Gastroesophageal sphincter (tissue), 4 donors: ENCODE measurements around the gene GLE1. TPM values are rescaled to one million over a fixed set of nuclear protein-coding genes. Genes with fewer than 3 reads are reported as not detected.

Experiments
- ATAC-seq: fragments of 150-250 bp; one replicate; pipeline ENCODE4 v1.9.1; 2016; ENCODE audit warnings: mild to moderate bottlenecking, moderate library complexity
- H3K27ac ChIP-seq, 4 donors: fragments of 200-600 bp; sonication (generic) in 3 of 4; 1 replicate in 3 of 4; 2 replicates in 1 of 4; pipeline ENCODE4 v1.5.1; 2016 to 2019
- H3K27me3 ChIP-seq: fragments of 200-600 bp; sonication (generic); one replicate; pipeline ENCODE4 v1.5.1; 2019
- H3K36me3 ChIP-seq, 2 donors: fragments of 200-600 bp; sonication (generic); one replicate each; pipeline ENCODE4 v1.5.1; 2019; ENCODE audit warnings: control low read depth in 1 of 2
- H3K4me1 ChIP-seq, 3 donors: fragments of 200-600 bp; sonication (generic); 1 replicate in 2 of 3; 2 replicates in 1 of 3; pipeline ENCODE4 v1.5.1; 2016 to 2019; ENCODE audit warnings: control low read depth in 2 of 3
- H3K4me3 ChIP-seq, 2 donors: fragments of 200-600 bp; sonication (generic); one replicate each; pipeline ENCODE4 v1.5.1; 2019; ENCODE audit warnings: mild to moderate bottlenecking in 1 of 2, moderate library complexity in 1 of 2
- H3K9me3 ChIP-seq, 3 donors: fragments of 200-600 bp; sonication (generic); one replicate each; pipeline ENCODE4 v1.5.1; 2017 to 2019; ENCODE audit warnings: control low read depth in 2 of 3
- EP300 ChIP-seq: sonication (generic); formaldehyde crosslinking; IDR thresholded peaks from one replicate; pipeline ENCODE4 v1.6.1; 2017; ENCODE audit warnings: antibody characterized with exemption, mild to moderate bottlenecking
- POLR2A ChIP-seq, 2 donors: fragments of 450-650 bp; IDR thresholded peaks; one replicate each; pipeline ENCODE4 v1.6.1; 2017; ENCODE audit warnings: antibody characterized with exemption in 2 of 2, mild to moderate bottlenecking in 2 of 2, moderate library complexity in 1 of 2
- POLR2AphosphoS5 ChIP-seq: sonication (generic); formaldehyde crosslinking; IDR thresholded peaks from one replicate; pipeline ENCODE4 v1.6.1; 2017; ENCODE audit warnings: antibody characterized with exemption
- WGBS, 2 donors: methylation state at CpG; one replicate each; pipeline ENCODE4 v1.1.5; 2018; ENCODE audit warnings: low coverage in 1 of 2; 5-methylcytosine and 5-hydroxymethylcytosine counted together
- total RNA-seq, 4 donors: library from RNA; depleted of rRNA; stranded (reverse); fragments of >200 nt; gene quantifications; one replicate each; pipeline ENCODE4 v1.1.0, GENCODE V29; 2016
- TF ChIP-seq, protein P1 (sequence below), 4 experiments: fragments of 200-600 bp in 2 of 4; fragments of 450-650 bp in 2 of 4; sonication (generic) in 1 of 4; IDR thresholded peaks; one replicate each; pipeline ENCODE4 v1.5.1; 2017 to 2019; ENCODE audit warnings: antibody characterized with exemption in 4 of 4, mild to moderate bottlenecking in 2 of 4, moderate library complexity in 2 of 4

Gene GLE1
- total RNA-seq, 4 donors from 2014 or later = 18.7 to 32.4 (median 26.9) TPM

DNA sequence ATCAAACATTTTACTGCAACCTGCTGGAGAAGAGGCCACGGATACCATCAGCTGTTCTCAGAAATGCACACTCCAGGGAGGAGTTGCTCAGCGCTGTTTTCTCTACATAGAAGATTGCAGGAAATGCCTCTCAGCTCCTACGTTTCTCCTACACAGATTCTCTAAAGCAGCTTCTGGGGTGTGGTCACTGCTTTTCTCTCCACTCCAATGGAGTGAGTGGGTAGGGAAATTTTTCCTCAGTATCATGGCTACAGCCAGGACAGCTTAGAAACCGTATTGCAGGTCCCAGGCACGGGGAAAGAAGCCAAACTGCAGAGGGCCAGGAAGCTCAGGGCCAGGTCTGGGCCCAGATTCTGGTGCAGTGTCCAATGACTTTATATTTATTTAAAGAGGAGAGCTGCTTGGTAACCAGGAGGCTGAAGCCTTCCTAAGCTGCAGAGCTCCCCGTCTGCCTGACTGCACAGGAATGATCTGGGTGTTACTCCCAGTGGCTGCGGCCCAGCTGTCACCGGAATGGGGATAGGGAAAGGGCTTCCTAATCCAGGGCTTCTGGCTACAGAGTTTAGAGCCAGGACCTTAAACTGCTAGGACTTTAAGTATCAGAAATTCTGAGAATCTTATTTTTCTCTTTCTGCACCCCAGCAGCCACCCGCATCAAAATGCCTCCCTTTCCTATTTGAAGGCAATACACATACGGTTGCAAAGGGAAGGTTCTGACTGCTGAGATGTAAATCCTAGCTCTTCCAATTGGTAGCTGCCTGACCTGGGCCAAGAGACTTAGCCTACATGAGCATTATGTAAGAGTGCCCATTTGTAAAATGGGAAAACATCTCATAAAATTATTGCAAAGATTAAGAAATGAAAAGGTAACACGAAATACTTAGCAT, 46.5 kb downstream of the GLE1 start:
- peak overlapping the region in 1 of 2 donors; percentile 87 for H3K4me3 ChIP-seq
- ATAC-seq = no peak
- TF ChIP-seq, protein P1, sequence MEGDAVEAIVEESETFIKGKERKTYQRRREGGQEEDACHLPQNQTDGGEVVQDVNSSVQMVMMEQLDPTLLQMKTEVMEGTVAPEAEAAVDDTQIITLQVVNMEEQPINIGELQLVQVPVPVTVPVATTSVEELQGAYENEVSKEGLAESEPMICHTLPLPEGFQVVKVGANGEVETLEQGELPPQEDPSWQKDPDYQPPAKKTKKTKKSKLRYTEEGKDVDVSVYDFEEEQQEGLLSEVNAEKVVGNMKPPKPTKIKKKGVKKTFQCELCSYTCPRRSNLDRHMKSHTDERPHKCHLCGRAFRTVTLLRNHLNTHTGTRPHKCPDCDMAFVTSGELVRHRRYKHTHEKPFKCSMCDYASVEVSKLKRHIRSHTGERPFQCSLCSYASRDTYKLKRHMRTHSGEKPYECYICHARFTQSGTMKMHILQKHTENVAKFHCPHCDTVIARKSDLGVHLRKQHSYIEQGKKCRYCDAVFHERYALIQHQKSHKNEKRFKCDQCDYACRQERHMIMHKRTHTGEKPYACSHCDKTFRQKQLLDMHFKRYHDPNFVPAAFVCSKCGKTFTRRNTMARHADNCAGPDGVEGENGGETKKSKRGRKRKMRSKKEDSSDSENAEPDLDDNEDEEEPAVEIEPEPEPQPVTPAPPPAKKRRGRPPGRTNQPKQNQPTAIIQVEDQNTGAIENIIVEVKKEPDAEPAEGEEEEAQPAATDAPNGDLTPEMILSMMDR (IDR thresholded peaks at IDR 0.05) = no peak
- TF ChIP-seq POLR2A (IDR thresholded peaks at IDR 0.05) = no peak
- WGBS, 2 donors = 0 to 8% methylated on average over 1 to 6 of the region's 11 CpGs
- no peaks in the 10 kb centered on the region for H3K36me3 ChIP-seq
- H3K4me1 ChIP-seq = peaks cover 18 to 61% (median 34%) of the 10 kb centered on the region in 3 donors
- H3K9me3 ChIP-seq = no peaks in the 10 kb centered on the region
- peak overlapping the region; percentile 97 to 100 (median 98) for H3K27ac ChIP-seq
- no peaks in the 10 kb centered on the region for H3K27me3 ChIP-seq

DNA sequence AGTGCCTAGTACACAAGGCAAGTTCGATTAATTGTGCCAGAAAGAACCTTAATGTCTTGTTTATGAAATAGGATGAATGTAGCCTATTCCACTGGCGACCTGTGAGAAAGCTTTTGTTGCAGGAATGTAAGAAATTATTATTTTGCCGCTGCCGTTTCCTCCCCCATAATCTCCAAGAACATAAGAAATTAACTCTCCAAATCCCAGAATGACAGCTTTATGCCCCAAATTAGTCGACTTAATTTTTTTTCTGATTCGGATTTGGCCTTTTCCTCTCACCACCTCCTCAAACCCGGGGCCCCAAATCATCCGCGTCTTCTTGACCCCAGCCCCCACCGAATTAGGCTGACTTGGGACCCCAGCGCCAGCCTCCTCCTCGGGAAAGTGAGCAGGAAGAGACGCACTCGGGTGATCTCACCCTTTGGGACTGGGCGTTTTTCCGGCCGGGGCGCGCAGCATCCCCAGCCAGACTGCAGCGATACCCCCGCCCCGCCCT, 47.2 kb downstream of the GLE1 start:
- 3 to 4% methylated on average over 4 to 13 of the region's 22 CpGs for WGBS, 2 donors
- peak overlapping the region; percentile 65 to 87 for H3K4me3 ChIP-seq
- H3K4me1 ChIP-seq = peaks cover 18 to 68% (median 34%) of the 10 kb centered on the region in 3 donors
- H3K36me3 ChIP-seq = no peaks in the 10 kb centered on the region
- H3K27me3 ChIP-seq = no peaks in the 10 kb centered on the region
- ATAC-seq = peak; percentile 85
- H3K9me3 ChIP-seq = no peaks in the 10 kb centered on the region
- TF ChIP-seq, protein P1 (IDR thresholded peaks at IDR 0.05) = no peak
- peak; percentile 5 to 53 for TF ChIP-seq POLR2A (IDR thresholded peaks at IDR 0.05)
- peak overlapping the region; percentile 97 to 100 (median 98) for H3K27ac ChIP-seq

DNA sequence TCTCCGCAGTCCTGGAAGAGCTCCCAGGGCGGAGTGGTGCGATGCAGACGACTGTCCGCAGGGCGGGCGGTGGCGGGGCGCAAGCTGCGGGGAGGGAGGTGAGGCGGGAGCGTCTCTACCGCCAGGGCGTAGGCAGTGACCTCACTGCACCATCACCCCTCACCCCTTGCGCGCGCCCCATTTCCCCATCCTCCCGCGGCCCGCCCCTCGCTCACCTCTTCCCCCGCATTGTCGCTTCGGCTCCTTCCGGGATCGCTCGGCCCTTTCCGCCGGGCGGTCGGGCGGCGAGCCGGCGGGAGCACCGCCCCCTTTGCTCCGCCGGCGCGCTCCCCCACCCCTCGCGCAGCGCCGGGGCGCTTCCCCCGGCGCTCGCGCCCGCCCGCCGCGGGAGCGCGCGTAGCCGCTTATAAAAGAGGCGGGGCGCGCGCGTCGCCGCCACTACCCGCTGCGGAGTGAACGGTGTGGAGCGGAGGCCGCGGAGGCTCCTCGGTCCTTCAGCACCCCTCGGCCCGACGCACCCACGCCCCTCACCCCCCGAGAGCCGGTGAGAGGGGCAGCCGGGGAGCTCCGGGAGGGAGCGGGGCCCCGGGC, 47.7 kb downstream of the GLE1 start, which contains the start of gene SPTAN1:
SPTAN1 (plus strand) TSS at position 435 of the 591 bp plus-strand sequence. CDS start 14,154 bp downstream, outside the sequence.
- no peaks in the 10 kb centered on the region for H3K27me3 ChIP-seq

DNA sequence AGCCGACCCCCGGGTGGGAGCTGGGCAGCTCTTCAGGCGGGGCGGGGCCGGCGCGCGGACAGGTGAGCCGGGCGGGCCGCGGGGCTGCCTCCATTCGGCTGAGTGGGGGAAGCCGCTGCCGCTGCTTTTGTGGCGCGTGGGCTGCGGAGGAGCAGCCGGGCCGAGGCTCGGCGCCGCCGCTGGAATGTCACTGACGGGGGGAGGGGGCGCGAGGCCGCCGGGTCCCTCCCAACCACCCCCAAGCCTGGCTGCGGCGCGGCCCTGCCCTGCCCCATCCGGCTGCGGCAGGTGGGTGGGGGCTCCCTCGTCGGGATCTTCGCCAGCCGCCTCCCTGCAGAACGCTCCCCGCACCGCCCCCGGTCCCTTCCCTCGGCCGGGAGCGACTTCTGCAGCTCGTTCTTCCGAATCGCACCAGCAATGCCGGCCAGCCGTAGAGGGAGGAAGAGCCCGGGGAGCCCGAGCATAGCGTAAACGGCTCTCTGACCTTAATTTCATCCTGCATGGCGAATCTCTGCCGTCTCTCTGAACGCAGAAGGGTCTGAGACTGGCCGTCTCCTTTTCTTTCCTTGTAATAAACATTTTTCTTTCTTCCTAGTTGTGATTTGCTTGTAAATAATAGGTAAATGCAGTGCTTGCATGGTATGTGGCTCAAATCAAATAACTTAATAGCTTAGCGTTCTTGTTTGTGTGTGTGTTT, 48.4 kb downstream of the GLE1 start:
- no peaks in the 10 kb centered on the region for H3K36me3 ChIP-seq
- peak overlapping the region; percentile 65 to 87 for H3K4me3 ChIP-seq
- H3K9me3 ChIP-seq = no peaks in the 10 kb centered on the region
- peak; percentile 10 for ATAC-seq
- peak overlapping the region; percentile 88 to 100 (median 98) for H3K27ac ChIP-seq
- H3K4me1 ChIP-seq = peaks cover 18 to 79% (median 35%) of the 10 kb centered on the region in 3 donors
- no peaks in the 10 kb centered on the region for H3K27me3 ChIP-seq
- 0% methylated on average over 4 to 8 of the region's 59 CpGs for WGBS, 2 donors
- TF ChIP-seq POLR2A (IDR thresholded peaks at IDR 0.05) = no peak

More for the DNA sequence above, 47.7 kb downstream of the GLE1 start, which contains the start of gene SPTAN1:
- Histone ChIP-seq H3K4me3 (peak within 1 kb of the TSS; percentile 65 to 87), H3K36me3 (no peaks in the 10 kb centered on the region), H3K4me1 (peaks cover 18 to 73% (median 34%) of the 10 kb centered on the region in 3 donors), H3K9me3 (no peaks in the 10 kb centered on the region), H3K27ac (peak within 1 kb of the TSS; percentile 97 to 100 (median 98))
- no CpG with 5 or more reads among the region's 81 CpGs for WGBS, 2 donors
- no peak for TF ChIP-seq EP300
- TF ChIP-seq POLR2A (IDR thresholded peaks at IDR 0.05) = peak; percentile 100
- TF ChIP-seq, protein P1 (IDR thresholded peaks at IDR 0.05) = peak in 3 of 4 experiments; percentile 22 to 44 (median 43)
- peak; percentile 100 for TF ChIP-seq POLR2AphosphoS5
- ATAC-seq = peak; percentile 84

DNA sequence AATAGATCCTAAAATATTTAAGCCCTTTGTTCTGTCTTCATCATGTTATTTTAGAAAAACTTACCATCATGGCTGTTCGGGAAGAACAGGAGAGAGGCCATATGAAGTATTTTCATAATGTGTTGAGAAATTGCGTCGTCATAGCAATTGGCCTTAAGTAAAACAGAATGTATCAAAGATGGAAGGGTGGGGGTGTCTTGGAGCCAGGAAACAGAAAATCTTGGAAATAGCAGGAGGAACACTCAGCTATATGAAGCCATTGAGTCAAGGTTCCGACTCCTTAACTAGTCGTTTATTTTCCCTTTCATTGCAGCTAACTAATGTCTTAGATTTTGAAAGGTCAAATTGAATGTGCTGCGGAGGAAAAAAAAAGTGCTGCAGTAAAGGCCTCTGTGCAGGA, 49.2 kb downstream of the GLE1 start:
- no peaks in the 10 kb centered on the region for H3K36me3 ChIP-seq
- no peak for ATAC-seq
- peak overlapping the region; percentile 65 to 87 for H3K4me3 ChIP-seq
- 0 to 5% methylated on average over 6 of the region's 6 CpGs for WGBS, 2 donors
- TF ChIP-seq EP300 (no peak), POLR2AphosphoS5 (peak; percentile 59)
- TF ChIP-seq, protein P1 (IDR thresholded peaks at IDR 0.05) = no peak
- H3K27ac ChIP-seq = peak overlapping the region; percentile 88 to 100 (median 98)
- H3K4me1 ChIP-seq = peaks cover 23 to 84% (median 43%) of the 10 kb centered on the region in 3 donors
- H3K27me3 ChIP-seq = no peaks in the 10 kb centered on the region
- no peaks in the 10 kb centered on the region for H3K9me3 ChIP-seq
